Natural killer cell treated with Interleukin-12 subunit alpha and Interleukin-12 subunit beta and Interleukin-15 and Interleukin-18, amount 100 ng/mL, for 72 hours (primary cell): ENCODE measurements around the gene S100A10. TPM values are rescaled to one million over a fixed set of nuclear protein-coding genes. Genes with fewer than 3 reads are reported as not detected.

ENCODE experiments used
- ATAC-seq, 2 donors: fragments of 150-1000 bp; cut with Tn5 transposase in 1 of 2; sonication (Bioruptor Pico), chemical (Tn5 transposase) in 1 of 2; 2 replicates each; pipeline ENCODE4 v1.10.0; 2021
- DNase-seq: peaks from one replicate; pipeline ENCODE4 v3.0.0; 2022; ENCODE audit warnings: low spot score
- H3K27ac Mint-ChIP-seq, 2 donors: 1 replicate in 1 of 2; 2 replicates in 1 of 2; pipeline ENCODE4 v1.8.0; 2022; ENCODE audit warnings: mixed read lengths in 2 of 2, mild to moderate bottlenecking in 1 of 2, moderate library complexity in 1 of 2
- H3K27me3 Mint-ChIP-seq, 2 donors: 1 replicate in 1 of 2; 2 replicates in 1 of 2; pipeline ENCODE4 v1.8.0; 2022; ENCODE audit warnings: mixed read lengths in 2 of 2
- H3K36me3 Mint-ChIP-seq: one replicate; pipeline ENCODE4 v1.8.0; 2022; ENCODE audit warnings: mixed read lengths
- H3K4me1 Mint-ChIP-seq, 2 donors: 1 replicate in 1 of 2; 2 replicates in 1 of 2; pipeline ENCODE4 v1.8.0; 2022; ENCODE audit warnings: low read depth in 2 of 2, mixed read lengths in 2 of 2, mild to moderate bottlenecking in 1 of 2
- H3K4me3 Mint-ChIP-seq: one replicate; pipeline ENCODE4 v1.8.0; 2022; ENCODE audit warnings: mixed read lengths
- H3K9me3 Mint-ChIP-seq: 2 replicates; pipeline ENCODE4 v1.8.0; 2022; ENCODE audit warnings: mixed read lengths
- total RNA-seq, 2 donors: library from RNA; stranded (reverse); gene quantifications; one replicate each; pipeline ENCODE4 v1.2.3, GENCODE V29; 2022

S100A10 gene
- total RNA-seq, 2 donors from 2014 or later = 152 to 263 TPM

- H3K36me3 Mint-ChIP-seq = no peaks in the 10 kb centered on the region
- DNase-seq = no peak
- H3K4me3 Mint-ChIP-seq = no peak overlapping the region
- H3K27me3 Mint-ChIP-seq = no peaks in the 10 kb centered on the region
- H3K9me3 Mint-ChIP-seq = no peaks in the 10 kb centered on the region
- H3K27ac Mint-ChIP-seq = no peak overlapping the region
- ATAC-seq = no peak
- no peaks in the 10 kb centered on the region for H3K4me1 Mint-ChIP-seq
Measured at GRCh38 chr1:151958959-151959358, 34.7 kb downstream of the S100A10 start.

- Mint-ChIP-seq H3K36me3 (no peaks in the 10 kb centered on the region), H3K9me3 (no peaks in the 10 kb centered on the region), H3K4me1 (no peaks in the 10 kb centered on the region), H3K27me3 (peaks cover 0 to 3% of the 10 kb centered on the region in 2 donors), H3K4me3 (no peak overlapping the region), H3K27ac (no peak overlapping the region)
- DNase-seq (no peak), ATAC-seq (no peak)
Measured at GRCh38 chr1:151956957-151957497, 36.6 kb downstream of the S100A10 start.

- peaks cover 0 to 3% of the 10 kb centered on the region in 2 donors for H3K27me3 Mint-ChIP-seq
- no peak overlapping the region for H3K4me3 Mint-ChIP-seq
Measured at GRCh38 chr1:151953409-151954094, 40.1 kb downstream of the S100A10 start.

GRCh38 chr1:151952811-151953210, 40.8 kb downstream of the S100A10 start:
- DNase-seq = no peak
- peaks cover 0 to 3% of the 10 kb centered on the region in 2 donors for H3K27me3 Mint-ChIP-seq
- no peaks in the 10 kb centered on the region for H3K4me1 Mint-ChIP-seq
- no peak for ATAC-seq
- no peak overlapping the region for H3K27ac Mint-ChIP-seq
- no peaks in the 10 kb centered on the region for H3K36me3 Mint-ChIP-seq
- no peaks in the 10 kb centered on the region for H3K9me3 Mint-ChIP-seq
- no peak overlapping the region for H3K4me3 Mint-ChIP-seq

More at GRCh38 chr1:151953409-151954094, 40.1 kb downstream of the S100A10 start:
- DNase-seq (no peak), ATAC-seq (no peak)
- no peaks in the 10 kb centered on the region for H3K4me1 Mint-ChIP-seq
- H3K9me3 Mint-ChIP-seq = no peaks in the 10 kb centered on the region
- no peak overlapping the region for H3K27ac Mint-ChIP-seq
- H3K36me3 Mint-ChIP-seq = no peaks in the 10 kb centered on the region

- Mint-ChIP-seq H3K9me3 (no peaks in the 10 kb centered on the region), H3K36me3 (no peaks in the 10 kb centered on the region), H3K4me1 (peaks cover 21 to 25% of the 10 kb centered on the region in 2 donors), H3K27me3 (peaks cover 0 to 3% of the 10 kb centered on the region in 2 donors), H3K4me3 (no peak overlapping the region), H3K27ac (peak overlapping the region in 1 of 2 donors; percentile 33)
- DNase-seq = no peak
- ATAC-seq = no peak
Measured at GRCh38 chr1:151949371-151950193, 44.1 kb downstream of the S100A10 start.

GRCh38 chr1:151948506-151948905, 45.2 kb downstream of the S100A10 start:
- H3K9me3 Mint-ChIP-seq = no peaks in the 10 kb centered on the region
- peaks cover 0 to 3% of the 10 kb centered on the region in 2 donors for H3K27me3 Mint-ChIP-seq
- ATAC-seq = no peak
- no peak overlapping the region for H3K27ac Mint-ChIP-seq
- DNase-seq = no peak
- no peak overlapping the region for H3K4me3 Mint-ChIP-seq
- H3K4me1 Mint-ChIP-seq = peaks cover 21 to 29% of the 10 kb centered on the region in 2 donors
- no peaks in the 10 kb centered on the region for H3K36me3 Mint-ChIP-seq

GRCh38 chr1:151947140-151947539, 46.5 kb downstream of the S100A10 start:
- Mint-ChIP-seq H3K27ac (peak overlapping the region; percentile 88 to 90), H3K36me3 (no peaks in the 10 kb centered on the region), H3K9me3 (no peaks in the 10 kb centered on the region), H3K27me3 (no peaks in the 10 kb centered on the region), H3K4me1 (peaks cover 21 to 29% of the 10 kb centered on the region in 2 donors), H3K4me3 (no peak overlapping the region)
- DNase-seq = no peak
- no peak for ATAC-seq

- ATAC-seq = peak; percentile 85 to 88
- H3K4me1 Mint-ChIP-seq = peaks cover 25 to 35% of the 10 kb centered on the region in 2 donors
- peak; percentile 79 for DNase-seq
- H3K27ac Mint-ChIP-seq = peak overlapping the region; percentile 88 to 90
- no peaks in the 10 kb centered on the region for H3K36me3 Mint-ChIP-seq
- peaks cover 0 to 3% of the 10 kb centered on the region in 2 donors for H3K27me3 Mint-ChIP-seq
- H3K4me3 Mint-ChIP-seq = peak overlapping the region; percentile 80
- no peaks in the 10 kb centered on the region for H3K9me3 Mint-ChIP-seq
Measured at GRCh38 chr1:151945725-151946722, 47.6 kb downstream of the S100A10 start.

GRCh38 chr1:151944857-151945575, 48.6 kb downstream of the S100A10 start:
- H3K4me1 Mint-ChIP-seq = peaks cover 25 to 40% of the 10 kb centered on the region in 2 donors
- H3K36me3 Mint-ChIP-seq = no peaks in the 10 kb centered on the region
- no peak for DNase-seq
- no peak for ATAC-seq
- peak overlapping the region; percentile 88 to 90 for H3K27ac Mint-ChIP-seq
- H3K9me3 Mint-ChIP-seq = no peaks in the 10 kb centered on the region
- peaks cover 0 to 3% of the 10 kb centered on the region in 2 donors for H3K27me3 Mint-ChIP-seq
- peak overlapping the region; percentile 80 for H3K4me3 Mint-ChIP-seq

GRCh38 chr1:151944126-151944856, 49.4 kb downstream of the S100A10 start:
- DNase-seq (no peak), ATAC-seq (no peak)
- Mint-ChIP-seq H3K36me3 (no peaks in the 10 kb centered on the region), H3K9me3 (no peaks in the 10 kb centered on the region), H3K4me1 (peaks cover 25 to 40% of the 10 kb centered on the region in 2 donors), H3K27ac (peak overlapping the region in 1 of 2 donors; percentile 88), H3K4me3 (no peak overlapping the region), H3K27me3 (peaks cover 0 to 3% of the 10 kb centered on the region in 2 donors)

GRCh38 chr1:151943591-151943990, 50.1 kb downstream of the S100A10 start:
- no peak overlapping the region for H3K27ac Mint-ChIP-seq

GRCh38 chr1:151942882-151943281, 50.8 kb downstream of the S100A10 start:
- DNase-seq (no peak), ATAC-seq (no peak)
- Mint-ChIP-seq H3K36me3 (no peaks in the 10 kb centered on the region), H3K9me3 (no peaks in the 10 kb centered on the region), H3K27ac (no peak overlapping the region), H3K27me3 (peaks cover 0 to 3% of the 10 kb centered on the region in 2 donors), H3K4me1 (peaks cover 25 to 40% of the 10 kb centered on the region in 2 donors), H3K4me3 (no peak overlapping the region)

More at GRCh38 chr1:151943591-151943990, 50.1 kb downstream of the S100A10 start:
- H3K27me3 Mint-ChIP-seq = peaks cover 0 to 3% of the 10 kb centered on the region in 2 donors
- no peak overlapping the region for H3K4me3 Mint-ChIP-seq
- DNase-seq (no peak), ATAC-seq (no peak)
- H3K36me3 Mint-ChIP-seq = no peaks in the 10 kb centered on the region
- peaks cover 25 to 40% of the 10 kb centered on the region in 2 donors for H3K4me1 Mint-ChIP-seq
- H3K9me3 Mint-ChIP-seq = no peaks in the 10 kb centered on the region
